K562 (cell line): ENCODE data around the gene FAM204A.

ENCODE experiments used
- CEBPG ChIP-seq, 3 experiments: fragments of 200-800 bp in 1 of 3; sonication (Bioruptor generic) in 1 of 3; sonication (generic) in 1 of 3; formaldehyde crosslinking in 1 of 3; IDR thresholded peaks in 2 of 3; conservative IDR thresholded peaks in 1 of 3; 2 replicates each; pipeline versions ENCODE4 v1.6.1 to v1.8.0; 2016 to 2022; ENCODE audit warnings: missing compliant biosample characterization in 2 of 3, missing genetic modification characterization in 2 of 3, mild to moderate bottlenecking in 1 of 3, missing genetic modification reagents in 1 of 3
- DPF2 ChIP-seq: fragments of 450-650 bp; IDR thresholded peaks from 2 replicates; pipeline ENCODE4 v1.6.1; 2016
- FOXA1 ChIP-seq: fragments of 450-650 bp; IDR thresholded peaks from 2 replicates; pipeline ENCODE4 v1.6.1; 2016; ENCODE audit warnings: mild to moderate bottlenecking, borderline replicate concordance
- ZNF121 ChIP-seq: sonication (generic); formaldehyde crosslinking; conservative IDR thresholded peaks from 2 replicates; pipeline ENCODE4 v1.8.0; 2022; ENCODE audit warnings: missing genetic modification reagents
- ZNF512 ChIP-seq: IDR thresholded peaks from 2 replicates; pipeline ENCODE4 v1.6.1; 2016; ENCODE audit warnings: missing genetic modification characterization, missing compliant biosample characterization
- TF ChIP-seq, protein P1 (sequence below), 3 experiments: IDR thresholded peaks in 2 of 3; conservative IDR thresholded peaks in 1 of 3; 2 replicates each; pipeline ENCODE4 v1.5.1; 2011 to 2012; ENCODE audit warnings: low read length in 3 of 3, mild to moderate bottlenecking in 3 of 3, control low read depth in 2 of 3, improper control_type of control experiment in 1 of 3, inconsistent platforms in 1 of 3, low read depth in 1 of 3, mixed read lengths in 1 of 3, moderate library complexity in 1 of 3; ENCODE audit not compliant: insufficient read depth in 2 of 3
- TF ChIP-seq, protein P2 (sequence below): fragments of 450-650 bp; formaldehyde crosslinking; IDR thresholded peaks from 2 replicates; pipeline ENCODE4 v1.4.0; 2020; ENCODE audit warnings: mild to moderate bottlenecking, moderate library complexity

- TF ChIP-seq FOXA1 (no peak), ZNF121 (CRISPR knock-in tag) (no peak), ZNF512 (tag) (no peak), DPF2 (no peak), CEBPG (CRISPR knock-in tag; IDR thresholded peaks at IDR 0.05) (no peak), CEBPG (tag; conservative IDR thresholded peaks at IDR 0.05 in 1 of 2, IDR thresholded peaks at IDR 0.05 in 1 of 2) (no peak)
- TF ChIP-seq, protein P1, sequence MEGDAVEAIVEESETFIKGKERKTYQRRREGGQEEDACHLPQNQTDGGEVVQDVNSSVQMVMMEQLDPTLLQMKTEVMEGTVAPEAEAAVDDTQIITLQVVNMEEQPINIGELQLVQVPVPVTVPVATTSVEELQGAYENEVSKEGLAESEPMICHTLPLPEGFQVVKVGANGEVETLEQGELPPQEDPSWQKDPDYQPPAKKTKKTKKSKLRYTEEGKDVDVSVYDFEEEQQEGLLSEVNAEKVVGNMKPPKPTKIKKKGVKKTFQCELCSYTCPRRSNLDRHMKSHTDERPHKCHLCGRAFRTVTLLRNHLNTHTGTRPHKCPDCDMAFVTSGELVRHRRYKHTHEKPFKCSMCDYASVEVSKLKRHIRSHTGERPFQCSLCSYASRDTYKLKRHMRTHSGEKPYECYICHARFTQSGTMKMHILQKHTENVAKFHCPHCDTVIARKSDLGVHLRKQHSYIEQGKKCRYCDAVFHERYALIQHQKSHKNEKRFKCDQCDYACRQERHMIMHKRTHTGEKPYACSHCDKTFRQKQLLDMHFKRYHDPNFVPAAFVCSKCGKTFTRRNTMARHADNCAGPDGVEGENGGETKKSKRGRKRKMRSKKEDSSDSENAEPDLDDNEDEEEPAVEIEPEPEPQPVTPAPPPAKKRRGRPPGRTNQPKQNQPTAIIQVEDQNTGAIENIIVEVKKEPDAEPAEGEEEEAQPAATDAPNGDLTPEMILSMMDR (IDR thresholded peaks at IDR 0.05 in 2 of 3, conservative IDR thresholded peaks at IDR 0.05 in 1 of 3; ENCODE audit: insufficient read depth in 2 of 3, low read depth in 1 of 3, low read length in 3 of 3), result no peak
- TF ChIP-seq, protein P2, sequence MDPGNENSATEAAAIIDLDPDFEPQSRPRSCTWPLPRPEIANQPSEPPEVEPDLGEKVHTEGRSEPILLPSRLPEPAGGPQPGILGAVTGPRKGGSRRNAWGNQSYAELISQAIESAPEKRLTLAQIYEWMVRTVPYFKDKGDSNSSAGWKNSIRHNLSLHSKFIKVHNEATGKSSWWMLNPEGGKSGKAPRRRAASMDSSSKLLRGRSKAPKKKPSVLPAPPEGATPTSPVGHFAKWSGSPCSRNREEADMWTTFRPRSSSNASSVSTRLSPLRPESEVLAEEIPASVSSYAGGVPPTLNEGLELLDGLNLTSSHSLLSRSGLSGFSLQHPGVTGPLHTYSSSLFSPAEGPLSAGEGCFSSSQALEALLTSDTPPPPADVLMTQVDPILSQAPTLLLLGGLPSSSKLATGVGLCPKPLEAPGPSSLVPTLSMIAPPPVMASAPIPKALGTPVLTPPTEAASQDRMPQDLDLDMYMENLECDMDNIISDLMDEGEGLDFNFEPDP, result no peak
Measured at GRCh38 chr10:118324140-118324539, 18.0 kb downstream of the FAM204A start.
